Ishikawa (cell line): ENCODE measurements around the gene CSTPP1.

Source experiments
- CEBPB ChIP-seq: IDR thresholded peaks from 2 replicates; pipeline ENCODE4 v1.6.1; 2012
- CREB1 ChIP-seq: IDR thresholded peaks from 2 replicates; pipeline ENCODE4 v1.6.1; 2012; ENCODE audit warnings: low read depth
- EGR1 ChIP-seq: IDR thresholded peaks from 2 replicates; pipeline ENCODE4 v1.6.1; 2012
- EP300 ChIP-seq: IDR thresholded peaks from 2 replicates; pipeline ENCODE4 v1.6.1; 2012; ENCODE audit warnings: borderline replicate concordance
- FOXM1 ChIP-seq: IDR thresholded peaks from 2 replicates; pipeline ENCODE4 v1.6.1; 2012; ENCODE audit warnings: low read depth, borderline replicate concordance
- MAX ChIP-seq: IDR thresholded peaks from 2 replicates; pipeline ENCODE4 v1.6.1; 2012
- NFIC ChIP-seq: IDR thresholded peaks from 2 replicates; pipeline ENCODE4 v1.6.1; 2012
- RAD21 ChIP-seq: IDR thresholded peaks from 2 replicates; pipeline ENCODE4 v1.6.1; 2012; ENCODE audit warnings: low read depth
- REST ChIP-seq: IDR thresholded peaks from 2 replicates; pipeline ENCODE4 v1.6.1; 2012; ENCODE audit warnings: low read depth, mild to moderate bottlenecking
- TAF1 ChIP-seq: IDR thresholded peaks from 2 replicates; pipeline ENCODE4 v1.6.1; 2012; ENCODE audit warnings: low read depth, mild to moderate bottlenecking
- TCF12 ChIP-seq: IDR thresholded peaks from 2 replicates; pipeline ENCODE4 v1.6.1; 2012; ENCODE audit warnings: low read depth
- TEAD4 ChIP-seq: IDR thresholded peaks from 2 replicates; pipeline ENCODE4 v1.6.1; 2012
- USF1 ChIP-seq: IDR thresholded peaks from 2 replicates; pipeline ENCODE4 v1.6.1; 2012
- YY1 ChIP-seq: IDR thresholded peaks from 2 replicates; pipeline ENCODE4 v1.6.1; 2012; ENCODE audit warnings: low read depth
- ZBTB7A ChIP-seq: IDR thresholded peaks from 2 replicates; pipeline ENCODE4 v1.6.1; 2012; ENCODE audit warnings: low read depth

CSTPP1 gene

GRCh38 chr11:46991391-46991790, 54.8 kb downstream of the CSTPP1 start:
- TF ChIP-seq TAF1 (no peak), NFIC (peak; percentile 30; the same call in 1 of the 2 replicates), MAX (no peak), EGR1 (no peak)

GRCh38 chr11:46999217-46999616, 62.7 kb downstream of the CSTPP1 start:
- no peak for TF ChIP-seq USF1
- TF ChIP-seq MAX: no peak
- TF ChIP-seq RAD21: no peak
- TF ChIP-seq YY1: no peak
- TF ChIP-seq EGR1: no peak
- no peak for TF ChIP-seq NFIC
- no peak for TF ChIP-seq TCF12
- TF ChIP-seq ZBTB7A: no peak

- TF ChIP-seq TAF1: no peak
- no peak for TF ChIP-seq CREB1
- no peak for TF ChIP-seq FOXM1
- no peak for TF ChIP-seq EP300
- TF ChIP-seq ZBTB7A: no peak
- no peak for TF ChIP-seq NFIC
- no peak for TF ChIP-seq USF1
- TF ChIP-seq RAD21: no peak
- TF ChIP-seq TEAD4: no peak
- no peak for TF ChIP-seq EGR1
- no peak for TF ChIP-seq MAX
- no peak for TF ChIP-seq YY1
- no peak for TF ChIP-seq CEBPB
Measured at GRCh38 chr11:47000033-47000432, 63.5 kb downstream of the CSTPP1 start.

GRCh38 chr11:47001781-47002181, 65.2 kb downstream of the CSTPP1 start:
- TF ChIP-seq REST: no peak
- no peak for TF ChIP-seq EP300
- no peak for TF ChIP-seq RAD21
- no peak for TF ChIP-seq EGR1
- no peak for TF ChIP-seq YY1
- TF ChIP-seq ZBTB7A: no peak
- no peak for TF ChIP-seq USF1
- TF ChIP-seq TEAD4: no peak
- no peak for TF ChIP-seq CREB1
- no peak for TF ChIP-seq MAX
- TF ChIP-seq CEBPB: no peak
- TF ChIP-seq NFIC: no peak
- no peak for TF ChIP-seq TCF12
- no peak for TF ChIP-seq TAF1

GRCh38 chr11:47002390-47002789, 65.8 kb downstream of the CSTPP1 start:
- TF ChIP-seq TCF12: no peak
- TF ChIP-seq RAD21: no peak
- no peak for TF ChIP-seq EGR1
- no peak for TF ChIP-seq TAF1
- TF ChIP-seq NFIC: no peak
- TF ChIP-seq REST: no peak
- TF ChIP-seq CREB1: no peak
- no peak for TF ChIP-seq ZBTB7A
- no peak for TF ChIP-seq FOXM1
- TF ChIP-seq TEAD4: no peak
- no peak for TF ChIP-seq MAX
